GM23338 (cell line): ENCODE data around the gene SBK3. TPM values are rescaled to one million over a fixed set of nuclear protein-coding genes. Genes with fewer than 3 reads are reported as not detected.

ENCODE experiments used
- ATAC-seq: fragments of 200-7000 bp; cut with Tn5 transposase; 3 replicates; pipeline ENCODE4 v1.9.1; 2020
- DNase-seq: peaks from one replicate; pipeline ENCODE4 v3.0.0-alpha.2; 2015; ENCODE audit warnings: low spot score
- H2AFZ ChIP-seq: fragments of 200-600 bp; sonication (generic); 2 replicates; pipeline ENCODE4 v1.8.0; 2016; ENCODE audit warnings: antibody characterized with exemption, mild to moderate bottlenecking, moderate library complexity
- H3F3A ChIP-seq: fragments of 200-600 bp; sonication (generic); replicated peaks from 2 replicates; pipeline ENCODE4 v1.8.0; 2017; ENCODE audit warnings: antibody characterized with exemption, mixed run types, low read depth
- H3K27ac ChIP-seq: fragments of 200-600 bp; sonication (generic); 2 replicates; pipeline ENCODE4 v1.6.1; 2016; ENCODE audit warnings: low read depth
- H3K27me3 ChIP-seq: fragments of 200-600 bp; sonication (generic); 2 replicates; pipeline ENCODE4 v1.8.0; 2016; ENCODE audit warnings: mild to moderate bottlenecking, mixed run types, moderate library complexity; ENCODE audit not compliant: insufficient read depth
- H3K36me3 ChIP-seq: fragments of 200-600 bp; sonication (generic); 2 replicates; pipeline ENCODE4 v1.8.0; 2016; ENCODE audit warnings: mild to moderate bottlenecking; ENCODE audit not compliant: insufficient read depth
- H3K4me1 ChIP-seq: fragments of 200-600 bp; sonication (generic); 2 replicates; pipeline ENCODE4 v1.8.0; 2016; ENCODE audit warnings: mild to moderate bottlenecking, moderate library complexity; ENCODE audit not compliant: insufficient read depth
- H3K4me2 ChIP-seq: fragments of 200-600 bp; sonication (generic); 2 replicates; pipeline ENCODE4 v1.7.1; 2017; ENCODE audit warnings: mixed run types
- H3K4me3 ChIP-seq: fragments of 200-600 bp; sonication (generic); 2 replicates; pipeline ENCODE4 v1.6.1; 2016; ENCODE audit warnings: mixed run types
- H3K79me2 ChIP-seq: fragments of 200-600 bp; sonication (generic); replicated peaks from 2 replicates; pipeline ENCODE4 v1.8.0; 2017; ENCODE audit warnings: mild to moderate bottlenecking; ENCODE audit not compliant: insufficient read depth
- H3K9me2 ChIP-seq: fragments of 200-600 bp; sonication (generic); 2 replicates; pipeline ENCODE4 v1.8.0; 2017; ENCODE audit not compliant: insufficient read depth
- H4K20me1 ChIP-seq: fragments of 200-600 bp; sonication (generic); replicated peaks from 2 replicates; pipeline ENCODE4 v1.8.0; 2017; ENCODE audit warnings: mild to moderate bottlenecking; ENCODE audit not compliant: insufficient read depth
- H3K27ac Mint-ChIP-seq: 2 replicates; pipeline ENCODE4 v1.8.0; 2020; ENCODE audit warnings: inconsistent platforms, mild to moderate bottlenecking, moderate library complexity, mixed read lengths
- H3K27me3 Mint-ChIP-seq: 3 replicates; pipeline ENCODE4 v1.8.0; 2022; ENCODE audit warnings: low read depth, mild to moderate bottlenecking, moderate library complexity, mixed read lengths, inconsistent platforms; ENCODE audit not compliant: insufficient read depth, poor library complexity
- H3K36me3 Mint-ChIP-seq: 3 replicates; pipeline ENCODE4 v1.8.0; 2021; ENCODE audit warnings: low read depth, mild to moderate bottlenecking, inconsistent platforms, moderate library complexity, mixed read lengths
- H3K4me1 Mint-ChIP-seq: 3 replicates; pipeline ENCODE4 v1.8.0; 2020; ENCODE audit warnings: mild to moderate bottlenecking, inconsistent platforms, mixed read lengths
- H3K4me3 Mint-ChIP-seq: 3 replicates; pipeline ENCODE4 v1.8.0; 2021; ENCODE audit warnings: moderate library complexity, mild to moderate bottlenecking, inconsistent platforms, mixed read lengths
- H3K9me3 Mint-ChIP-seq: 3 replicates; pipeline ENCODE4 v1.8.0; 2020; ENCODE audit warnings: moderate library complexity, mild to moderate bottlenecking, inconsistent platforms, mixed read lengths
- CTCF ChIP-seq, 2 experiments: fragments of 200-600 bp in 1 of 2; sonication (generic) in 1 of 2; conservative IDR thresholded peaks; 2 replicates each; pipeline versions ENCODE4 v1.5.1 to v1.6.1; 2016 to 2017; ENCODE audit warnings: antibody characterized with exemption in 2 of 2, low read depth in 2 of 2, mild to moderate bottlenecking in 2 of 2, moderate library complexity in 1 of 2
- ETS1 ChIP-seq: IDR thresholded peaks from 2 replicates; pipeline ENCODE4 v1.6.1; 2016; ENCODE audit warnings: antibody characterized with exemption
- EZH2 ChIP-seq: fragments of 200-600 bp; sonication (generic); IDR thresholded peaks from one replicate; pipeline ENCODE4 v1.8.0; 2017; ENCODE audit warnings: antibody characterized with exemption, mild to moderate bottlenecking, low read depth; ENCODE audit not compliant: unreplicated experiment
- NANOG ChIP-seq: IDR thresholded peaks from 2 replicates; pipeline ENCODE4 v1.6.1; 2016; ENCODE audit warnings: antibody characterized with exemption, borderline replicate concordance
- POLR2AphosphoS5 ChIP-seq: IDR thresholded peaks from 2 replicates; pipeline ENCODE4 v1.6.1; 2016; ENCODE audit warnings: antibody characterized with exemption, low read depth
- REST ChIP-seq: IDR thresholded peaks from one replicate; pipeline ENCODE4 v1.6.1; 2018; ENCODE audit warnings: antibody characterized with exemption; ENCODE audit not compliant: unreplicated experiment
- STAT1 ChIP-seq: IDR thresholded peaks from one replicate; pipeline ENCODE4 v1.6.1; 2016; ENCODE audit warnings: antibody characterized with exemption; ENCODE audit not compliant: unreplicated experiment
- ZNF114 ChIP-seq: fragments of 250-450 bp; sonication (Bioruptor Pico); IDR thresholded peaks from 2 replicates; pipeline ENCODE4 v1.5.0; 2020; ENCODE audit warnings: mild to moderate bottlenecking, moderate library complexity
- polyA plus RNA-seq: library from polyadenylated mRNA; unstranded; fragments of >200 nt; fragmentation: Nextera tagmentation; extraction: Ambion mirVana; gene quantifications from 2 replicates; pipeline ENCODE4 v1.2.1, GENCODE V29; 2016
- total RNA-seq: library from RNA; depleted of rRNA; stranded (reverse); fragments of >200 nt; shearing (Covaris generic); gene quantifications from 2 replicates; pipeline ENCODE4 v1.2.3, GENCODE V29; 2014

The SBK3 gene
- total and polyA plus RNA-seq, 2 experiments from 2014 or later: 0.27 to 0.94 TPM

GRCh38 chr19:55567708-55568328 lies 22.5 kb upstream of the SBK3 start (continued):
- no peak for TF ChIP-seq REST
- TF ChIP-seq POLR2AphosphoS5: no peak
- no peak for TF ChIP-seq NANOG
- TF ChIP-seq STAT1: no peak
- no peak for TF ChIP-seq ETS1
- TF ChIP-seq CTCF (conservative IDR thresholded peaks at IDR 0.05; ENCODE audit: low read depth in 2 of 2): no peak

GRCh38 chr19:55566823-55567222 lies 21.5 kb upstream of the SBK3 start:
- no peaks in the 10 kb centered on the region for H3K9me3 Mint-ChIP-seq
- Histone ChIP-seq H3K4me3 (no peak overlapping the region), H3K79me2 (no peaks in the 10 kb centered on the region), H3K27me3 (no peaks in the 10 kb centered on the region), H2AFZ (no peak overlapping the region), H4K20me1 (no peaks in the 10 kb centered on the region), H3K36me3 (no peaks in the 10 kb centered on the region), H3F3A (no peaks in the 10 kb centered on the region), H3K4me2 (no peak overlapping the region), H3K4me1 (no peaks in the 10 kb centered on the region), H3K27ac (no peak overlapping the region), H3K9me2 (peaks cover 4% of the 10 kb centered on the region; the same call in 1 of the 2 replicates)
- no peak overlapping the region for H3K27ac Mint-ChIP-seq
- no peak overlapping the region for H3K4me3 Mint-ChIP-seq
- ATAC-seq: no peak
- no peaks in the 10 kb centered on the region for H3K4me1 Mint-ChIP-seq
- DNase-seq: no peak
- H3K27me3 Mint-ChIP-seq: peaks cover 4% of the 10 kb centered on the region
- no peak for TF ChIP-seq CTCF (conservative IDR thresholded peaks at IDR 0.05; ENCODE audit: low read depth in 2 of 2)
- TF ChIP-seq EZH2: no peak
- no peak for TF ChIP-seq STAT1
- TF ChIP-seq NANOG: no peak
- TF ChIP-seq ZNF114 (CRISPR knock-in tag): no peak
- H3K36me3 Mint-ChIP-seq: no peaks in the 10 kb centered on the region
